ENCODE results near the gene MRPL22.
"Not testable (repeated sequence)": the region's sequence is repeated elsewhere in the genome, so short reads cannot be mapped to it uniquely, and the experiment has no call there.

Gene MRPL22

DNA sequence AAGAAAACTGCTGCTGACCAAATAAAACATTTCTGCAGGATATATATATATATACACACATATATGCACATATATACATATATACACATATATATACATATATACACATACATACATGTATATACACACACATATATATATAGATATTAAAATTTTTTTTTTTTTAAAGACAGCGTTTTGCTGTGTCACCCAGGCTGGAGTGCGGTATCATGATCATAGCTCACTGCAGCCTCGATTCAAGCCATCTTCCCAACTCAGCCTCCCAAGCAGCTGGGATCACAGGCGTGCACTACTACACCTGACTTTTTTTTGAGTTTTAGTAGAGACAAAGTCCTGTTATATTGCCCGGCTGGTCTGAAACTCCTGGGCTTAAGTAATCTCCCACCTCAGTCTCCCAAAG, 2.7 kb downstream of the MRPL22 start:
- FAIRE-seq, result no peak

GRCh38 chr5:154944716-154945115, 3.8 kb downstream of the MRPL22 start:
- no peak for FAIRE-seq

- FAIRE-seq, result no peak
Measured at GRCh38 chr5:154945695-154946301, 4.9 kb downstream of the MRPL22 start.

DNA sequence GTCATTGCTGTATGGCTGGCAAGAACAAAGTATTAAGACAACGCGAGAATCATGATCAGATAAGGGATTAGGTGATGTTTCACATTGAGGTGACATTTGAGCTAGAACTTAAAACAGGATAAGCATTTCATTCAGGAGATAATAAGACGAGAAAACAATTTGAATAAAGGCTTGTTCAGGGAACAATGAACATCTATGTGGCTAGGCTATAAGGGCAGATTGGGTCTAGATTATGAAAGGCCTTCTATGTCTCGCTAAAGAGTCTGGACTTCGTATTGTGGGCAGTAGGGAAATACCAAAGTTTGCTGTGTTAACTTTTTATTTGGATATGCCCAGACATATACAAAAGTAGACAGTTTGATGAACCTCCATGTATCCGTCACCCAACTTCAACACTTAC, 6.9 kb downstream of the MRPL22 start:
- no peak for FAIRE-seq

DNA sequence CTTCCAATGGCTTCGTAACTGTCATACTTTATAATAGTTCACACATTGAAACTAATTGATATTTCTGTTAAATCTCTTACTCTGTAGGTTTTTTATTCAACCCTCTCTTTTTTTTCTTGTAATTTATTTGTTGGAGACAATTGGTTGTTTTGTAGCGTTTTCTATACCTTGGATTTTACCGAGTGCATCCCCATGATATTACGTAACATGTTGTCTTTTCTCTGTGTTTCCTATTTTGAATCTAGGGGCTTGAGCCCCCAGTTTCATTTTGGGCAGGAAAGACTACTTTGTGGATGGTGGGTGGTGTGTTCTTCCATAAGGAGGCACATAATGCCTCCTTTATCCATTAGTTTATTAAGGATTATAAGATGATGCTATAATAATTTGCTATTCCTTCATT, 7.4 kb downstream of the MRPL22 start:
- FAIRE-seq, result no peak

DNA sequence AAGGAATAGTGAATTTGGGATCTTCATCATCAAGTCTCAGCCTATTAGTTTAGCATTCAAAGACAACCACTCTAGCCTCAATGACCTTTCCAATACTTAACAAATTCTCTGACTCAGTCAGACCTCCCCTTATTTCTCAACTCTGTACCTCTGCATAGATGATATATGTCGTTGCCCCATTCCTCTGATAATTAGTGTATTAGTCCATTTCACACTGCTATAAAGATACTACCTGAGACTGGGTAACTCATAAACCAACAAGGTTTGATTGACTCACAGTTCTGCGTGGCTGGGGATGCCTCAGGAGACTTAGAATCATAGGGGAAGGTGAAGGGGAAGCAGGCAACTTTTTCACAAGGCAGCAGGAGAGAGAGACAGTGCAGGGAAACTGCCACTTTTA, 8.9 kb downstream of the MRPL22 start:
- no peak for FAIRE-seq

DNA sequence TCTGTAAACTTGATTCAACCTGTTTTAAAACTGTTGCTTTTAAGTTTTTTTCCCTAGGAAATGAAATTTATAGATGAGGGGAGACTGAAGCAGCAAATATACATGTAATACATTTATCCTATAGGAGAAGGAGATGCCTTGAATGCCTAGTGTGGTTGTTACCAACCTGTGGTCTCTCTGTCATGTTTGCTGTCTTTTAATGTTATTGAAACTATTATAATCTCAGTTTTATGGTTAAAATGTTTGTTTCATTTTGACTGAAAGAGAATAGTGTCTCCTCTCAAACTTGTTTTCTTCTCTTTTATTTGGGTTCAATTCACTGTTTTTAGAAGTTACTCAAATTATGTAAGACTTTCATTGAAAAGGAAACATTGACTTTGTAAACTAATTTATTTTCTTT, 15.8 kb downstream of the MRPL22 start:
- FAIRE-seq, result no peak

GRCh38 chr5:154962494-154962893, 21.6 kb downstream of the MRPL22 start:
- FAIRE-seq, result no peak

DNA sequence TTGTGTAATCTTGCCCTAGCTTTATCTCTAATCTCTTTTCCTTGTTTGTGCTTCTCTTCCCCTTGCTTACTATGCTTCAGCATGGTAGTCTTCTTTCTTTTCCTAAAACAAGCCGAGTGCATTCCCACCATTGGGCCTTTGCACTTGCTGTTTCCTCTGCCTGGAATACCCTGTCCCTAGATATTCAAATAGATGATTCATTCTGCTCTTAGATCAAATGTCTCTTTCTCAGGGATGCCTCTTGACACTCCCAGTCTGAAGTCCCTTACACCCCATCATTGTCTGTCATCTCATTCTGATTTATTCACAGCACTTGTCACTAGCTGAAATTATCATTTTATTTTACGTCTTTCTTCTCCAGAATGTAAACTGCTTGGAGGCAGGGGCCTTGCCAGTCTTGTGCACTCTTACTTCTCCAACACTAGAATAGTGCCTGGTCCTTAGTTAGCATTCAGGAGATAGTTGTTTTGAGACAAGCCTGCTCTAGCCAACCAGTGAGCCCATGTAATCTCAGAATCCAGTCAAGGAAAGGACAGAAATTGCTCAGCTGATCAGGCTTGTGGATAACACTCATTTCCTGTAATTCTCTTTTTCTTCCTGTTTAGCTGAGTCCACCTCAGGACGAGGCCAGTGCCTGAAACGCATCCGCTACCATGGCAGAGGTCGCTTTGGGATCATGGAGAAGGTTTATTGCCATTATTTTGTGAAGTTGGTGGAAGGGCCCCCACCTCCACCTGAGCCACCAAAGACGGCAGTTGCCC, 25.4 kb downstream of the MRPL22 start:
- no peak for FAIRE-seq

- FAIRE-seq, result no peak
Measured at GRCh38 chr5:154966874-154967273, 26.0 kb downstream of the MRPL22 start.

DNA sequence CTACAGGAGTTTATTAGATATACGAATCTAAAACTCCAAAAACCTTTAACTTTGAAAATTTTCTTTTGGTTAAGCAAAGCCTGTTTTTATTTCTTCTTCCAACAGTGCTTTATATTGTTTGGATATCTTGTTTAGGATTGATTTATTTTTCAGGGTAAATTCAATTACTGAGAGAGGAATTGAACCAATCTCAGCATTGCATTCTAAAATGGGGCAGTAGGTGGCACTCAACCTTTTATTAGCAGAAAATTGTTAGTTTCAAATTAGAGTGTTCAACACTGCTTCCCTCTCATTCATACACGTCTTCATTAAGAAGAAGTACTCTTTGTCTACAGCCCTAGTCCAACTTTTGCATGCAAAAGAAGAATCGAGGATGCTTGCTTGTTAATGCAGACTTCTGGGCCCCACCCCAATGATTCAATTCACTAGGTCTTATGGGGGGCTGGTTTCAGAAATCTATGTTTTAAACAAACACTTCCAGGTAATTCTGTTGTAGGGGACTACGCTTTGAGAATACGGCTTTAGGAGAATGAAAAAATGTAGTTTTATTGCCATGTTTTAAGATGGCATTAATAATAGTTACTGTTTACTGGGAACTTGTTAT, 26.6 kb downstream of the MRPL22 start:
- no peak for FAIRE-seq

DNA sequence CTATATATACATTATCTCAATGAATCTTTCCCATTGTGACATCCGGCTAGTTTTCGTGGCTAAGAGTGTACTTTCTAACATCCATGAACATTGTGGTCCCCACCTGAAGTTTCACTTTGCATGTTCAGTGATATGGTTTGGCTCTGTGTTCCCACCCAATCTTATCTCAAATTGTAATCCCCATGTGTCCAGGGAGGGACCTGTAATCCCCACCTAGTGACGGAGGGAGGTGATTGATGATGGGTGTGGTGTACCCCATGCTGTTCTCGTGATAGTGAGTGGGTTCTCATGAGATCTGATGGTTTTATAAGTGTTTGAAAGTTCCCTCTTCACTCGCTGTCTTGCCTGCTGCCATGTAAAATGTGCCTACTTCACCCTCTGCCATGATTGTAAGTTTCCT, 28.1 kb downstream of the MRPL22 start:
- FAIRE-seq, result no peak

DNA sequence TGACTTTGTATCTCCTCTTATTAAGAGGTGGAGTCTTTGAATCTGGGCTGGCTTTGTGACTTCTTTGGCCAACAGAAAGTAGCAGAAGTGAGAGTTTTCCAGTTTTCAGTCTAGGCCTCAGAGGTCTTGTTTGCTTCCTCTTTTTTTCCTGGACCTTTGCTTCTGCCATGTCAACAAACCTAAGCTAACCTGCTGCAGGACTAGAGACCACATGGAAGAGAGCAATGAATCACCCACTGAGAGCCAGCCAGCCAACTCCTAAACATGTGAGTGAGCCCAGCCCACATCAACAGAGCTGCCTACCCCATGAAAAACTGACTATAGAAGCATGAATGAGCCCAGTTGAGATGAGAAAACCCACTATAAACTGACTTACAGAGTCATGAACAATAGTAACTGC, 29.9 kb downstream of the MRPL22 start:
- no peak for FAIRE-seq

DNA sequence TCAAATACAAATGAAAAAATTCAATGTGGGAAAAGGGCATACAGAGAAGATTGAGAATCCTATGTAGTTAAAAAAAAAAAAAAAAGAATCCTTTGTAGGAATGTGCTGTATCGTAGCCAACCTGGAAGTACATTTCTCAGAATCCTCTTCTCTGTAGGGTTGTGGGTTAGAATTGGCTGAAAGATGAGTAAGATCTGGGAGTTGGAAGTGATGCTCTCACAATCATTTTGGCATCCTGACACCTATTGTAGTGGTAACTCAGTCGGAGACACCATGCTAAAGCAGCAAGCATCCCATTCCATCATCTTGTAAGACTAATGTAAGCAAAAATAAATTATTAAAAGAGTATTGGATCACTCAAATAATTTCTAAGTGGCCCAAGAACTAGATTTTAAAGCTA, 30.6 kb downstream of the MRPL22 start:
- no peak for FAIRE-seq

DNA sequence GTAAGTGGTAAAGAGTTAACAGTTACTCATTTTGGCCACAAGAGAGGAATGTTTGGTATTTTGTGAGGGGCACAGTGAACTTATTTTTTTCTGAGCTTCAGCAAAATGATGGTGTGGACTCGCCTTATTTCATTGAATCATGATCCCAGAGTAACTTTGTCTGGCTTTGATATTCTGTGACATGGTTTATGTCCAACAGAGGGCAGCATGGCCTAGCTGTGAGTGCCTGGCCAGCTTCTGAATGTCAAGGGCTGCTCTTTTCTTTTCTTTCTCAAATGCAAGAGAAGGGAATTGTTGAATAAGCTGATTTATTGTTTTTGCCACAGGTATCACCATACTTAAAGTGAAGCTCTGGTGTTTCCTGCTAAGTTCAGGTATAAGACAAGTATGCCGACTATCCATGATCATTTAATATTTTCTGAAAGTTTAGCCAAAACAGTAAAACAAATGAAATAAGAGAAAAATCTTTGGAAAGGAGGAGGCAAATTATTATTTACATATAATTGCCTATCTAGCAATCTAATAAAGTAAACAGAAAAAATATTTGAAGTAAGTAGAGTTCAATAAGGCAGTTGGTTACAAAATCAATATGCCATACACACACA, 31.7 kb downstream of the MRPL22 start:
- FAIRE-seq, result no peak

DNA sequence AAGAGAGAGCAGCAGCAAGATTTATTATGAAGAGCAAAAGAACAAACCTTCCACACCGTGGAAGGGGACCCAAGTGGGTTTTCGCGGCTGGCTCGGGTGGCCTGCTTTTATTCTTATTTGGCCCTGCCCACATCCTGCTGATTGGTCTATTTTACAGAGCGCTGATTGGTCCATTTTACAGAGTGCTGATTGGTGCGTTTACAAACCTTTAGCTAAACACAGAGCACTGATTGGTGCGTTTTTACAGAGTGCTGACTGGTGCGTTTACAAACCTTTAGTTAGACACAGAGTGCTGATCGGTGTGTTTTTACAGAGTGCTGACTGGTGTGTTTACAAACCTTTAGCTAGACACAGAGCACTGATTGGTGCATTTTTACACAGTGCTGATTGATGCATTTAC, 35.2 kb downstream of the MRPL22 start:
- not testable (repeated sequence) for FAIRE-seq

DNA sequence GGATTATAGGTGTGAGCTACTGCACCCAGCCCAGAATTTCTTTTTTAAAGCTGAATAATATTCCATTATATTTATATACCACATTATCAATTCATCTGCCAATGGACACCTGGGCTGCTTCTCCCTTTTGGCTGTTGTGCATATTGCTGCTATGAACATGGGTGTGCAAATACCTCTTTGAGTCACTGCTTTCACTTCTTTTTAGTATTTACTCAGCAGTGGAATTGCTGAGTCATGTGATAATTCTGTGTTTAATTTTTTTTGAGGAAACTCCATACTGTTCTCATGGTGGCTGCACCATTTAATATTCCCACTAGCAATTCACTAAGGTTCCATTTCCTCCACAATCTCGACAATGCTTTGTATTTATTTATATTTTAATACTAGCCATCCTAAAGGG, 36.5 kb downstream of the MRPL22 start:
- no peak for FAIRE-seq

DNA sequence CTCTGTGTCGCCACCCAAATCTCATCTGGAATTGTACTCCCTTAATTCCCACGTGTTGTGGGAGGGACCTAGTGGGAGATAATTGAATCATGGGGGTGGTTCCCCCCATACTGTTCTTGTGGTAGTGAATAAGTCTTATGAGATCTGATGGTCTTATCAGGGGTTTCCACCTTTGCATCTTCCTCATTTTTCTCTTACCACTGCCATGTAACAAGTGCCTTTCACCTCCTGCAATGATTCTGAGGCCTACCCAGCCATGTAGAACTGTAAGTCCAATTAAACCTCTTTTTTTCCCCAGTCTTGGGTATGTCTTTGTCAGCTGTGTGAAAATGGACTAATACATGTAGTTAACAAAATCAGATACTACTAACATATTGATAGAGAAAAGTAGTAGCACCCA, 37.4 kb downstream of the MRPL22 start:
- not testable (repeated sequence) for FAIRE-seq

DNA sequence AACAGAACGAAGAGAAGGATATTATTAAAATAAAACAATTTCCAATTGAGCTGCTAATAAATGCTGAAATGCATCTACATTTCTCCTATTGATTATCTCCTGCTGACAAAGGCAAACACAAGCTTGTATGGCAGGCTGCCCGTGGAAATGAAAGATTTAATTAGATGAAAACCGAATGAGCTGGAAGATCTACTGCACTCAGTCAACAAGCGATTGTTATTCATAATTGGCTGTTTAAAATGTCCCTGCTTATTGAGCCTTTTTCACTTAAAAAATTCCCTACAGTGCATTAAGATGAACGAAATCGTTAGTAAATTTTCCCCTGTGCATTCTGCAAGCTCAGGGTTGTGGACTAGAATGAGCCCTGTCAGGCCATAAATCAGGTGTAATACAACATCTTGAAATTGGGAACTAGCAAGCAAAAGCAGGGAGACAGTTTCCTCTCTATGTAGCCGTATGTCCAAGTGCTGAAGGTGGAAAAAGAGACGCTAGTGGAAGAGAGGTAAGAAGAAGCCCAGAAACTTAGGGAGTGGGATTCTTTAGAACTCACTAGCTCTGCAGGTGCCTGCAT, 44.2 kb downstream of the MRPL22 start:
- FAIRE-seq, result no peak

GRCh38 chr5:154986151-154986550, 45.3 kb downstream of the MRPL22 start:
- FAIRE-seq, result no peak

GRCh38 chr5:154989626-154990025, 48.8 kb downstream of the MRPL22 start:
- no peak for FAIRE-seq

GRCh38 chr5:154993461-154993860, 52.6 kb downstream of the MRPL22 start:
- no peak for FAIRE-seq

- FAIRE-seq, result no peak
Measured at GRCh38 chr5:154995679-154996078, 54.8 kb downstream of the MRPL22 start.

GRCh38 chr5:154997746-154998145, 56.9 kb downstream of the MRPL22 start:
- no peak for FAIRE-seq

Data from colon (tissue), 2 donors.